ENCODE data around the gene MLXIPL.

- no peak for TF ChIP-seq EZH2 (IDR thresholded peaks at IDR 0.05; ENCODE audit: borderline replicate concordance)
- TF ChIP-seq, protein P1, sequence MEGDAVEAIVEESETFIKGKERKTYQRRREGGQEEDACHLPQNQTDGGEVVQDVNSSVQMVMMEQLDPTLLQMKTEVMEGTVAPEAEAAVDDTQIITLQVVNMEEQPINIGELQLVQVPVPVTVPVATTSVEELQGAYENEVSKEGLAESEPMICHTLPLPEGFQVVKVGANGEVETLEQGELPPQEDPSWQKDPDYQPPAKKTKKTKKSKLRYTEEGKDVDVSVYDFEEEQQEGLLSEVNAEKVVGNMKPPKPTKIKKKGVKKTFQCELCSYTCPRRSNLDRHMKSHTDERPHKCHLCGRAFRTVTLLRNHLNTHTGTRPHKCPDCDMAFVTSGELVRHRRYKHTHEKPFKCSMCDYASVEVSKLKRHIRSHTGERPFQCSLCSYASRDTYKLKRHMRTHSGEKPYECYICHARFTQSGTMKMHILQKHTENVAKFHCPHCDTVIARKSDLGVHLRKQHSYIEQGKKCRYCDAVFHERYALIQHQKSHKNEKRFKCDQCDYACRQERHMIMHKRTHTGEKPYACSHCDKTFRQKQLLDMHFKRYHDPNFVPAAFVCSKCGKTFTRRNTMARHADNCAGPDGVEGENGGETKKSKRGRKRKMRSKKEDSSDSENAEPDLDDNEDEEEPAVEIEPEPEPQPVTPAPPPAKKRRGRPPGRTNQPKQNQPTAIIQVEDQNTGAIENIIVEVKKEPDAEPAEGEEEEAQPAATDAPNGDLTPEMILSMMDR (IDR thresholded peaks at IDR 0.05; ENCODE audit: poor library complexity): no peak
- no peak for TF ChIP-seq EZH2phosphoT487 (IDR thresholded peaks at IDR 0.05; ENCODE audit: low read depth, severe bottlenecking, unreplicated experiment)
These were observed 5.8 kb downstream of the MLXIPL start for GRCh38 chr7:73618538-73618937.
